Adrenal gland (tissue), 12 donors: ENCODE results near the gene SLC43A2. TPM values are rescaled to one million over a fixed set of nuclear protein-coding genes. Genes with fewer than 3 reads are reported as not detected.
A peak's percentile ranks its signal among the peaks of the same experiment; 100 is the strongest.

ENCODE experiments used
- DNase-seq, 7 donors: peaks; one replicate each; pipeline ENCODE4 v3.0.0-alpha.2; 2019 to 2020
- H3K27ac ChIP-seq, 5 donors: fragments of 200-600 bp; sonication (generic) in 4 of 5; 1 replicate in 3 of 5; 2 replicates in 2 of 5; pipeline versions ENCODE4 v1.5.1 to v1.8.0; 2016 to 2020; ENCODE audit warnings: mild to moderate bottlenecking in 1 of 5
- H3K27me3 ChIP-seq: fragments of 200-600 bp; 2 replicates; pipeline ENCODE4 v1.8.0; 2021
- H3K36me3 ChIP-seq, 2 donors: fragments of 200-600 bp; replicated peaks in 1 of 2; 1 replicate in 1 of 2; 2 replicates in 1 of 2; pipeline versions ENCODE4 v1.5.1 to v1.8.0; 2018 to 2022
- H3K4me1 ChIP-seq, 2 donors: fragments of 200-600 bp; replicated peaks in 1 of 2; 1 replicate in 1 of 2; 2 replicates in 1 of 2; pipeline versions ENCODE4 v1.5.1 to v1.8.0; 2018 to 2021
- H3K4me3 ChIP-seq, 4 donors: fragments of 200-600 bp; sonication (generic) in 3 of 4; one replicate each; pipeline ENCODE4 v1.5.1; 2016 to 2018
- H3K9me3 ChIP-seq, 3 donors: fragments of 200-600 bp; sonication (generic) in 1 of 3; replicated peaks in 1 of 3; 1 replicate in 2 of 3; 2 replicates in 1 of 3; pipeline versions ENCODE4 v1.5.1 to v1.8.0; 2016 to 2021
- CTCF ChIP-seq, 6 experiments: fragments of 450-650 bp in 4 of 6; fragments of 200-600 bp in 2 of 6; sonication (generic) in 1 of 6; IDR thresholded peaks; 1 replicate in 5 of 6; 2 replicates in 1 of 6; pipeline versions ENCODE4 v1.5.1 to v1.8.0; 2016 to 2021; ENCODE audit warnings: antibody characterized with exemption in 6 of 6, mild to moderate bottlenecking in 2 of 6, moderate library complexity in 1 of 6
- POLR2A ChIP-seq, 2 donors: fragments of 450-650 bp; IDR thresholded peaks; one replicate each; pipeline ENCODE4 v1.6.1; 2017; ENCODE audit warnings: antibody characterized with exemption in 2 of 2, mild to moderate bottlenecking in 2 of 2, moderate library complexity in 1 of 2
- WGBS, 4 donors: extraction: QIAGEN DNeasy Blood & Tissue Kit in 2 of 4; methylation state at CpG; one replicate each; pipeline versions ENCODE4 v1.1.5 to v1.1.7; 2013 to 2017; 5-methylcytosine and 5-hydroxymethylcytosine counted together
- intact Hi-C, 2 donors: fragments of 100-400 bp; cut with DNase I; formaldehyde crosslinking; loops; one replicate each; pipeline versions ENCODE4 v1.14.1 to v1.15.0; 2022 to 2023
- polyA plus RNA-seq, 3 donors: library from polyadenylated mRNA; stranded (reverse); fragments of 200-250 nt in 2 of 3; fragments of 350-450 nt in 1 of 3; fragmentation: Illumina TruSeq in 1 of 3; extraction: RNeasy Lipid Tissue Mini Kit (QIAGEN cat#74804) in 1 of 3; gene quantifications; one replicate each; pipeline ENCODE4 v1.2.3, GENCODE V29; 2013 to 2014
- total RNA-seq, 9 donors: library from RNA; depleted of rRNA in 4 of 9; stranded (reverse); fragments of >200 nt in 4 of 9; fragments of 120-200 nt in 1 of 9; fragmentation: NEBNext Ultra II Directional in 1 of 9; extraction: Animal tissue kit (Norgen Biotek cat#: 25700) in 1 of 9; gene quantifications; one replicate each; pipeline versions ENCODE4 v1.1.0 to v1.2.4, GENCODE V29; 2013 to 2023
- donor health status: healthy with polysubstance abuse.
- donor health status: Bipolar disorder and iron deficiency.
- donor health status: DM: yes; HTN: yes; CAD: no.
- donor health status: DM: no; HTN: no; CAD: no.
- donor health status: DM: no; HTN: no; CAD: no.
- donor health status: DM: yes; HTN: yes; CAD: no.

Gene SLC43A2
- total and polyA plus RNA-seq, 12 donors: 4.8 to 32.5 (median 15.6) TPM

DNA sequence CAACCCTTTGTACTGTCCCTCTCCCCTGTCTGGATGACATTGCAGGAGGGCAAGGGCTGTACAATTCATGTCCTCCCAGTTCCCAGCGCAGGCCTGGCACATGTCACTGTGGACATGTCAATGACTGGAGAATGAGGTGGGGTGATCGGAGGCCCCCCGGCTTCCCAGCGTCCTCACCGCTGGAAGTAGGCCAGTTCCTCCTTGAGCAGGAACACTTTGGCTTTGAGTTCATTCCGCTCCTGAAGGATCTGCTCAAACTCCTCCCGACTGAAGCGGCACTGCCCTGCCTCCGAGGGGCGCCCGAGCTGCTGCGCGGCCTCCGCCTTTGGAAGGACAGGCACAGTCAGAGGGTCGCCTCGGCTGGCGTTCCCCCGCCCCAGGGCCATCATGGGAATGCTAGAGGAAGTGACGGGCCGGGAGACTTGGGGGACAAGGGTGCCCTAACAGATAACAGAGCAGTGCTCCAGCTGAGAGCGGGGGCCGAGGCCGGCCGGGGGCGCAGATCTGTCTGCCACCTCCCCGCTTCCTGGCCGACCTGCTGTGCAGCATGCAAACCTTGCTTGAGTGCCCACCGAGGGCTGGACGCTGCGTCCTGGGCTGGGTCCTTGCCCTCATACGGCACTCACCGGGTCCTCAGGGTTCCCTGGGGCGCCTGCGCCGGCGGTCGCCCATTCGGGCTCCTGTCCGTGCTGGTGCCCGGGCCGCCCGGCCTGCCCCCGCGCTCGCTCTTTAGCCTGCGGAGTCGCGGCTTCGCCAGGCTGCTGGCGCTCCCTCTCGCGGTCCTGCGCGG, 19.7 kb upstream of the SLC43A2 start:
- Histone ChIP-seq H3K36me3 (peaks cover 0 to 31% of the 10 kb centered on the region in 2 donors), H3K4me3 (peak overlapping the region in 3 of 4 donors; percentile 29 to 60 (median 44)), H3K4me1 (peaks cover 21 to 49% of the 10 kb centered on the region in 2 donors), H3K27me3 (no peaks in the 10 kb centered on the region), H3K9me3 (no peaks in the 10 kb centered on the region), H3K27ac (peak overlapping the region; percentile 74 to 96 (median 87))
- 0 to 4% (median 3%) methylated on average over 21 to 54 of the region's 54 CpGs; no CpG with 5 or more reads in 1 of the 4 donors for WGBS, 4 donors
- intact Hi-C loops: loop anchor here in 1 of 2 donors (5.0 kb wide), 1 partner anchor 71 kb away; no protein-coding TSS in a partner anchor
- DNase-seq: peak in 5 of 7 donors; percentile 63 to 95 (median 85)
- TF ChIP-seq CTCF (IDR thresholded peaks at IDR 0.05) (peak in 5 of 6 experiments; percentile 60 to 97 (median 70)), POLR2A (IDR thresholded peaks at IDR 0.05) (peak; percentile 3 to 24)

DNA sequence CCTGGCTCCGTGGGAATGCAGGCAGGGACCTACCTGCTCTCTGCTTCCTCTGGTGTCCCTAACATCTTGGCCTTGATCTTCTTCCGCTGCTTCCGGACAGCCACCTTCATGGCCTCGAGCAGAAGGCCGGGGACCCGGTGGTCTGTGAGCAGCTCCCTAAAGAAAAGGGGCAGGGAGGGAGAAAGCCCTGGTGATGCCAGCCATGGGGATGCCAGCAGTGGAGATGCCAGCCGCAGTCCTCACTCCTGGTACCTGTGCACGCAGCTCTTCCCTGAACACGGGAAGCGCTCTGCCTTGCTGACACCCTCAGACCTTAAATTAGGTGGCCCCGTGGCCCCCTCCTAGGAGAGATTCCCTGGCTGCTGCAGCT, 19.2 kb upstream of the SLC43A2 start:
- no peaks in the 10 kb centered on the region for H3K27me3 ChIP-seq
- intact Hi-C loops: loop anchor here in 1 of 2 donors (5.0 kb wide), 1 partner anchor 70 kb away; no protein-coding TSS in a partner anchor
- TF ChIP-seq CTCF (IDR thresholded peaks at IDR 0.05) (no peak), POLR2A (IDR thresholded peaks at IDR 0.05) (no peak)
- no peaks in the 10 kb centered on the region for H3K9me3 ChIP-seq
- no peak for DNase-seq
- peaks cover 21 to 49% of the 10 kb centered on the region in 2 donors for H3K4me1 ChIP-seq
- 55 to 59% (median 57%) methylated on average over 7 to 11 of the region's 11 CpGs for whole genome bisulfite sequencing, 4 donors
- H3K27ac ChIP-seq: peak overlapping the region in 4 of 5 donors; percentile 80 to 96 (median 88)
- peaks cover 0 to 25% of the 10 kb centered on the region in 2 donors for H3K36me3 ChIP-seq
- peak overlapping the region in 1 of 4 donors; percentile 60 for H3K4me3 ChIP-seq

GRCh38 chr17:1646199-1646875, 17.7 kb upstream of the SLC43A2 start:
- WGBS, 4 donors: 75 to 87% (median 86%) methylated on average over 7 to 13 of the region's 13 CpGs
- no peaks in the 10 kb centered on the region for H3K9me3 ChIP-seq
- intact Hi-C loops: loop anchor here in 1 of 2 donors (5.0 kb wide), 1 partner anchor 69 kb away; no protein-coding TSS in a partner anchor
- DNase-seq: no peak
- H3K36me3 ChIP-seq: peaks cover 0 to 11% of the 10 kb centered on the region in 2 donors
- peak overlapping the region in 1 of 5 donors; percentile 79 for H3K27ac ChIP-seq
- TF ChIP-seq CTCF (IDR thresholded peaks at IDR 0.05) (no peak), POLR2A (IDR thresholded peaks at IDR 0.05) (no peak)
- H3K4me1 ChIP-seq: peaks cover 21 to 48% of the 10 kb centered on the region in 2 donors
- H3K4me3 ChIP-seq: no peak overlapping the region
- no peaks in the 10 kb centered on the region for H3K27me3 ChIP-seq
